HEK293 (cell line): Measurements from ENCODE around the gene CASTOR2.

Experiments
- KLF1 ChIP-seq: fragments of 450-650 bp; formaldehyde crosslinking; IDR thresholded peaks from 2 replicates; pipeline ENCODE4 v1.5.1; 2016; ENCODE audit warnings: missing biosample characterization, missing genetic modification characterization
- PRDM1 ChIP-seq: fragments of 450-650 bp; formaldehyde crosslinking; IDR thresholded peaks from 2 replicates; pipeline ENCODE4; 2016; ENCODE audit warnings: missing biosample characterization, missing genetic modification characterization
- SP2 ChIP-seq: fragments of 450-650 bp; formaldehyde crosslinking; IDR thresholded peaks from 2 replicates; pipeline ENCODE4 v1.5.1; 2016; ENCODE audit warnings: missing biosample characterization, missing genetic modification characterization
- ZNF169 ChIP-seq: fragments of 450-650 bp; formaldehyde crosslinking; IDR thresholded peaks from 2 replicates; pipeline ENCODE4 v1.5.1; 2016; ENCODE audit warnings: missing biosample characterization, missing genetic modification characterization
- ZNF211 ChIP-seq: fragments of 450-650 bp; formaldehyde crosslinking; IDR thresholded peaks from 2 replicates; pipeline ENCODE4 v1.5.1; 2016; ENCODE audit warnings: low read depth, missing biosample characterization, missing genetic modification characterization
- ZNF24 ChIP-seq: fragments of 450-650 bp; formaldehyde crosslinking; IDR thresholded peaks from 2 replicates; pipeline ENCODE4 v1.5.1; 2016; ENCODE audit warnings: missing biosample characterization, missing genetic modification characterization
- ZNF561 ChIP-seq: fragments of 450-650 bp; IDR thresholded peaks from 2 replicates; pipeline ENCODE4 v1.5.1; 2018; ENCODE audit warnings: missing biosample characterization, missing genetic modification characterization, borderline replicate concordance
- ZNF670 ChIP-seq: fragments of 450-650 bp; formaldehyde crosslinking; IDR thresholded peaks from 2 replicates; pipeline ENCODE4 v1.5.1; 2016; ENCODE audit warnings: missing biosample characterization, missing genetic modification characterization, low read depth
- TF ChIP-seq, protein P1 (sequence below): fragments of 450-650 bp; formaldehyde crosslinking; IDR thresholded peaks from 2 replicates; pipeline ENCODE4 v1.5.1; 2016; ENCODE audit warnings: missing biosample characterization, missing genetic modification characterization
- TF ChIP-seq, protein P2 (sequence below): fragments of 450-650 bp; formaldehyde crosslinking; IDR thresholded peaks from 2 replicates; pipeline ENCODE4 v1.5.1; 2016; ENCODE audit warnings: missing biosample characterization, missing genetic modification characterization
- TF ChIP-seq, protein P3 (sequence below): fragments of 450-650 bp; formaldehyde crosslinking; conservative IDR thresholded peaks from 2 replicates; pipeline ENCODE4 v1.5.1; 2016; ENCODE audit warnings: low read depth, missing biosample characterization, missing genetic modification characterization
- TF ChIP-seq, protein P4 (sequence below): IDR thresholded peaks from 2 replicates; pipeline ENCODE4 v1.6.1; 2011; ENCODE audit warnings: mild to moderate bottlenecking, low read depth, low read length, borderline replicate concordance
- TF ChIP-seq, protein P5 (sequence below): fragments of 450-650 bp; formaldehyde crosslinking; IDR thresholded peaks from 2 replicates; pipeline ENCODE4 v1.5.1; 2016; ENCODE audit warnings: missing biosample characterization, missing genetic modification characterization
- TF ChIP-seq, protein P6 (sequence below): fragments of 450-650 bp; formaldehyde crosslinking; IDR thresholded peaks from 2 replicates; pipeline ENCODE4 v1.5.1; 2016; ENCODE audit warnings: missing biosample characterization, missing genetic modification characterization

DNA sequence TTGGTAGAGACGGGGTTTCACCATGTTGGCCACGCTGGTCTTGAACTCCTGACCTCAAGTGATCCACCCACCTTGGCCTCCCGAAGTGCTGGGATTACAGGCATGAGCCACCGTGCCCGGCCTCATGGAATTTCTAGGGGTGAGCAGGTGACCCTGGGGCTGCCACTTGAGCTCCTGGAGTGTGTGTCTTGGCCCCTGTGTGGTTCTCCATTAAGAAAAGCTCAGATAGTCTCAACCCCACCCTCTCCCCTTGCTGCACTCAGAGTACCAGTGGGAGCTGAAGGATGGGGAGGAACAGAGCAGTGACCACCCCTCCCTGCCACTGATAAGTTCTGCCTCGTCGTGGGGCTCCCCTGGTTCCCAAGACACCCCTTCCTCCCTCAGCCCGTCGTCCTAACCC, 63.8 kb downstream of the CASTOR2 start:
- TF ChIP-seq ZNF24 (no peak), PRDM1 (tag by site-specific recombination) (no peak), ZNF670 (tag by site-specific recombination) (no peak), ZNF169 (tag by site-specific recombination) (no peak), ZNF211 (tag by site-specific recombination) (no peak), SP2 (no peak), KLF1 (no peak), ZNF561 (tag by site-specific recombination) (no peak)
- TF ChIP-seq, protein P1, sequence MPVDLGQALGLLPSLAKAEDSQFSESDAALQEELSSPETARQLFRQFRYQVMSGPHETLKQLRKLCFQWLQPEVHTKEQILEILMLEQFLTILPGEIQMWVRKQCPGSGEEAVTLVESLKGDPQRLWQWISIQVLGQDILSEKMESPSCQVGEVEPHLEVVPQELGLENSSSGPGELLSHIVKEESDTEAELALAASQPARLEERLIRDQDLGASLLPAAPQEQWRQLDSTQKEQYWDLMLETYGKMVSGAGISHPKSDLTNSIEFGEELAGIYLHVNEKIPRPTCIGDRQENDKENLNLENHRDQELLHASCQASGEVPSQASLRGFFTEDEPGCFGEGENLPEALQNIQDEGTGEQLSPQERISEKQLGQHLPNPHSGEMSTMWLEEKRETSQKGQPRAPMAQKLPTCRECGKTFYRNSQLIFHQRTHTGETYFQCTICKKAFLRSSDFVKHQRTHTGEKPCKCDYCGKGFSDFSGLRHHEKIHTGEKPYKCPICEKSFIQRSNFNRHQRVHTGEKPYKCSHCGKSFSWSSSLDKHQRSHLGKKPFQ (tag by site-specific recombination), result no peak
- TF ChIP-seq, protein P2, sequence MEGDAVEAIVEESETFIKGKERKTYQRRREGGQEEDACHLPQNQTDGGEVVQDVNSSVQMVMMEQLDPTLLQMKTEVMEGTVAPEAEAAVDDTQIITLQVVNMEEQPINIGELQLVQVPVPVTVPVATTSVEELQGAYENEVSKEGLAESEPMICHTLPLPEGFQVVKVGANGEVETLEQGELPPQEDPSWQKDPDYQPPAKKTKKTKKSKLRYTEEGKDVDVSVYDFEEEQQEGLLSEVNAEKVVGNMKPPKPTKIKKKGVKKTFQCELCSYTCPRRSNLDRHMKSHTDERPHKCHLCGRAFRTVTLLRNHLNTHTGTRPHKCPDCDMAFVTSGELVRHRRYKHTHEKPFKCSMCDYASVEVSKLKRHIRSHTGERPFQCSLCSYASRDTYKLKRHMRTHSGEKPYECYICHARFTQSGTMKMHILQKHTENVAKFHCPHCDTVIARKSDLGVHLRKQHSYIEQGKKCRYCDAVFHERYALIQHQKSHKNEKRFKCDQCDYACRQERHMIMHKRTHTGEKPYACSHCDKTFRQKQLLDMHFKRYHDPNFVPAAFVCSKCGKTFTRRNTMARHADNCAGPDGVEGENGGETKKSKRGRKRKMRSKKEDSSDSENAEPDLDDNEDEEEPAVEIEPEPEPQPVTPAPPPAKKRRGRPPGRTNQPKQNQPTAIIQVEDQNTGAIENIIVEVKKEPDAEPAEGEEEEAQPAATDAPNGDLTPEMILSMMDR, result no peak
- TF ChIP-seq, protein P3, sequence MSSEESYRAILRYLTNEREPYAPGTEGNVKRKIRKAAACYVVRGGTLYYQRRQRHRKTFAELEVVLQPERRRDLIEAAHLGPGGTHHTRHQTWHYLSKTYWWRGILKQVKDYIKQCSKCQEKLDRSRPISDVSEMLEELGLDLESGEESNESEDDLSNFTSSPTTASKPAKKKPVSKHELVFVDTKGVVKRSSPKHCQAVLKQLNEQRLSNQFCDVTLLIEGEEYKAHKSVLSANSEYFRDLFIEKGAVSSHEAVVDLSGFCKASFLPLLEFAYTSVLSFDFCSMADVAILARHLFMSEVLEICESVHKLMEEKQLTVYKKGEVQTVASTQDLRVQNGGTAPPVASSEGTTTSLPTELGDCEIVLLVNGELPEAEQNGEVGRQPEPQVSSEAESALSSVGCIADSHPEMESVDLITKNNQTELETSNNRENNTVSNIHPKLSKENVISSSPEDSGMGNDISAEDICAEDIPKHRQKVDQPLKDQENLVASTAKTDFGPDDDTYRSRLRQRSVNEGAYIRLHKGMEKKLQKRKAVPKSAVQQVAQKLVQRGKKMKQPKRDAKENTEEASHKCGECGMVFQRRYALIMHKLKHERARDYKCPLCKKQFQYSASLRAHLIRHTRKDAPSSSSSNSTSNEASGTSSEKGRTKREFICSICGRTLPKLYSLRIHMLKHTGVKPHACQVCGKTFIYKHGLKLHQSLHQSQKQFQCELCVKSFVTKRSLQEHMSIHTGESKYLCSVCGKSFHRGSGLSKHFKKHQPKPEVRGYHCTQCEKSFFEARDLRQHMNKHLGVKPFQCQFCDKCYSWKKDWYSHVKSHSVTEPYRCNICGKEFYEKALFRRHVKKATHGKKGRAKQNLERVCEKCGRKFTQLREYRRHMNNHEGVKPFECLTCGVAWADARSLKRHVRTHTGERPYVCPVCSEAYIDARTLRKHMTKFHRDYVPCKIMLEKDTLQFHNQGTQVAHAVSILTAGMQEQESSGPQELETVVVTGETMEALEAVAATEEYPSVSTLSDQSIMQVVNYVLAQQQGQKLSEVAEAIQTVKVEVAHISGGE (tag by site-specific recombination), result no peak
- TF ChIP-seq, protein P4, sequence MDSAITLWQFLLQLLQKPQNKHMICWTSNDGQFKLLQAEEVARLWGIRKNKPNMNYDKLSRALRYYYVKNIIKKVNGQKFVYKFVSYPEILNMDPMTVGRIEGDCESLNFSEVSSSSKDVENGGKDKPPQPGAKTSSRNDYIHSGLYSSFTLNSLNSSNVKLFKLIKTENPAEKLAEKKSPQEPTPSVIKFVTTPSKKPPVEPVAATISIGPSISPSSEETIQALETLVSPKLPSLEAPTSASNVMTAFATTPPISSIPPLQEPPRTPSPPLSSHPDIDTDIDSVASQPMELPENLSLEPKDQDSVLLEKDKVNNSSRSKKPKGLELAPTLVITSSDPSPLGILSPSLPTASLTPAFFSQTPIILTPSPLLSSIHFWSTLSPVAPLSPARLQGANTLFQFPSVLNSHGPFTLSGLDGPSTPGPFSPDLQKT, result no peak
- TF ChIP-seq, protein P5, sequence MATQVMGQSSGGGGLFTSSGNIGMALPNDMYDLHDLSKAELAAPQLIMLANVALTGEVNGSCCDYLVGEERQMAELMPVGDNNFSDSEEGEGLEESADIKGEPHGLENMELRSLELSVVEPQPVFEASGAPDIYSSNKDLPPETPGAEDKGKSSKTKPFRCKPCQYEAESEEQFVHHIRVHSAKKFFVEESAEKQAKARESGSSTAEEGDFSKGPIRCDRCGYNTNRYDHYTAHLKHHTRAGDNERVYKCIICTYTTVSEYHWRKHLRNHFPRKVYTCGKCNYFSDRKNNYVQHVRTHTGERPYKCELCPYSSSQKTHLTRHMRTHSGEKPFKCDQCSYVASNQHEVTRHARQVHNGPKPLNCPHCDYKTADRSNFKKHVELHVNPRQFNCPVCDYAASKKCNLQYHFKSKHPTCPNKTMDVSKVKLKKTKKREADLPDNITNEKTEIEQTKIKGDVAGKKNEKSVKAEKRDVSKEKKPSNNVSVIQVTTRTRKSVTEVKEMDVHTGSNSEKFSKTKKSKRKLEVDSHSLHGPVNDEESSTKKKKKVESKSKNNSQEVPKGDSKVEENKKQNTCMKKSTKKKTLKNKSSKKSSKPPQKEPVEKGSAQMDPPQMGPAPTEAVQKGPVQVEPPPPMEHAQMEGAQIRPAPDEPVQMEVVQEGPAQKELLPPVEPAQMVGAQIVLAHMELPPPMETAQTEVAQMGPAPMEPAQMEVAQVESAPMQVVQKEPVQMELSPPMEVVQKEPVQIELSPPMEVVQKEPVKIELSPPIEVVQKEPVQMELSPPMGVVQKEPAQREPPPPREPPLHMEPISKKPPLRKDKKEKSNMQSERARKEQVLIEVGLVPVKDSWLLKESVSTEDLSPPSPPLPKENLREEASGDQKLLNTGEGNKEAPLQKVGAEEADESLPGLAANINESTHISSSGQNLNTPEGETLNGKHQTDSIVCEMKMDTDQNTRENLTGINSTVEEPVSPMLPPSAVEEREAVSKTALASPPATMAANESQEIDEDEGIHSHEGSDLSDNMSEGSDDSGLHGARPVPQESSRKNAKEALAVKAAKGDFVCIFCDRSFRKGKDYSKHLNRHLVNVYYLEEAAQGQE (tag by site-specific recombination), result no peak
- TF ChIP-seq, protein P6, sequence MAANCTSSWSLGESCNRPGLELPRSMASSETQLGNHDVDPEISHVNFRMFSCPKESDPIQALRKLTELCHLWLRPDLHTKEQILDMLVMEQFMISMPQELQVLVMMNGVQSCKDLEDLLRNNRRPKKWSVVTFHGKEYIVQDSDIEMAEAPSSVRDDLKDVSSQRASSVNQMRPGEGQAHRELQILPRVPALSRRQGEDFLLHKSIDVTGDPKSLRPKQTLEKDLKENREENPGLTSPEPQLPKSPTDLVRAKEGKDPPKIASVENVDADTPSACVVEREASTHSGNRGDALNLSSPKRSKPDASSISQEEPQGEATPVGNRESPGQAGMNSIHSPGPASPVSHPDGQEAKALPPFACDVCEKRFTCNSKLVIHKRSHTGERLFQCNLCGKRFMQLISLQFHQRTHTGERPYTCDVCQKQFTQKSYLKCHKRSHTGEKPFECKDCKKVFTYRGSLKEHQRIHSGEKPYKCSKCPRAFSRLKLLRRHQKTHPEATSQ (tag by site-specific recombination), result no peak
